Stimulated activated CD4-positive, alpha-beta T cell treated with anti-CD3 and anti-CD28 coated beads, Interleukin-2, amount 100 ng/mL, for 24 hours (primary cell): ENCODE measurements around the gene ZBTB48.
"Not testable (repeated sequence)": the region's sequence is repeated elsewhere in the genome, so short reads cannot be mapped to it uniquely, and the experiment has no call there.

Experiments used
- DNase-seq, 2 donors: peaks; one replicate each; pipeline ENCODE4 v3.0.0-alpha.2; 2020

ZBTB48 gene

GRCh38 chr1:6592865-6593593 is 13.2 kb downstream of the ZBTB48 start:
- DNase-seq, result no peak

GRCh38 chr1:6593810-6594209 is 14.0 kb downstream of the ZBTB48 start:
- DNase-seq, result no peak

GRCh38 chr1:6594977-6595740 is 15.4 kb downstream of the ZBTB48 start:
- DNase-seq, result no peak

- DNase-seq, result no peak
These were observed 16.6 kb downstream of the ZBTB48 start for GRCh38 chr1:6596351-6596750.

- DNase-seq, result no peak
These were observed 17.3 kb downstream of the ZBTB48 start for GRCh38 chr1:6596886-6597776.

DNA sequence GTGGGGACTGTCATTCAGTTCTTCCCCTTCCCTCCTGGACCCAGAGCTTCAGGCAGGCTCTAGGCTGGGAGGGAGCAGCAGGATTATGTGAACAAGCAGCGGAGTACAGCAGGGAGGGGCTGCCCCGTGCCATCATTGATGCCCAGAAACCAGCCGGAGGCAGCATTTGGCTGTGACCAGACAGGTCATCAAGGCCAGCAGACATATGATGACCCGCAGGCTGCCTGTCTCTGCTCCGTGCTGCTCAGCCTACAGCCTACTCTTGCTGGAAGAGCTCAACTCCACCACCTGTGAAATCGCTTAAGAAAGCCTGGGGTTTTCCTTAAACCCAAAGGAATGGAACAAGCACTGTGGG is 18.0 kb downstream of the ZBTB48 start:
- DNase-seq, result no peak

- DNase-seq, result peak; percentile 61 to 63
These were observed 19.6 kb downstream of the ZBTB48 start for GRCh38 chr1:6599141-6599975.

GRCh38 chr1:6599991-6600390 is 20.2 kb downstream of the ZBTB48 start:
- not testable (repeated sequence) for DNase-seq

DNA sequence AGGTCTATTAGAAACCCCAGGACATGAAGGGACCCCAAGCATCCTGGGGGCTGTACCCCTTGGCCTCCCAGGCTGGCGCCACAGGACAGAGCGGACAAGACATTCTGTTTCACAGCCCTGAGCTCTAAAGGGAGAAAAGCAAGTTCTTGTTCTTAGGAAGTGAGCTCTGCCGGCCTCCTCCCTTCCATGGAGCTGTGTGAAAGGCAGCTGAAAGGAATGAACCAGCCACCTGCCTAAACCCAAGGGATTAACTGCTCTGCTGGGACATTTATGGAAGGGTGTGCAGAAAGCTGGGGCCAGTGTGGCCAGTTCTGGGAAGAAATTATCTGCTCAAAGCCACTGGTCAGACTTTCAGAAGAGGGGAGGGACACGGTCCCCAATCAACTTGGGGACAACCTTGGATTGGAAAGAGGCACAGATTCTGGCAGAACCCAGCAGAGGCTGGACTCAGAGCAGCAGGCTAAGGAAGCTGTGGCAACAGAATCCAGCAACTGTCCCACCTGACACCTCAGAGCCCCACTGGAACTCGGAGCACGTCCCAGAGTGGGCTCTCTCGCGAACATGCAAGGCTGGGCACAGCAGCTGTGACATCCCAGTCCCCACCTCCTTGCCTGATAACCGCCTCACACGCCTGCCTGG is 20.7 kb downstream of the ZBTB48 start:
- DNase-seq, result no peak

DNA sequence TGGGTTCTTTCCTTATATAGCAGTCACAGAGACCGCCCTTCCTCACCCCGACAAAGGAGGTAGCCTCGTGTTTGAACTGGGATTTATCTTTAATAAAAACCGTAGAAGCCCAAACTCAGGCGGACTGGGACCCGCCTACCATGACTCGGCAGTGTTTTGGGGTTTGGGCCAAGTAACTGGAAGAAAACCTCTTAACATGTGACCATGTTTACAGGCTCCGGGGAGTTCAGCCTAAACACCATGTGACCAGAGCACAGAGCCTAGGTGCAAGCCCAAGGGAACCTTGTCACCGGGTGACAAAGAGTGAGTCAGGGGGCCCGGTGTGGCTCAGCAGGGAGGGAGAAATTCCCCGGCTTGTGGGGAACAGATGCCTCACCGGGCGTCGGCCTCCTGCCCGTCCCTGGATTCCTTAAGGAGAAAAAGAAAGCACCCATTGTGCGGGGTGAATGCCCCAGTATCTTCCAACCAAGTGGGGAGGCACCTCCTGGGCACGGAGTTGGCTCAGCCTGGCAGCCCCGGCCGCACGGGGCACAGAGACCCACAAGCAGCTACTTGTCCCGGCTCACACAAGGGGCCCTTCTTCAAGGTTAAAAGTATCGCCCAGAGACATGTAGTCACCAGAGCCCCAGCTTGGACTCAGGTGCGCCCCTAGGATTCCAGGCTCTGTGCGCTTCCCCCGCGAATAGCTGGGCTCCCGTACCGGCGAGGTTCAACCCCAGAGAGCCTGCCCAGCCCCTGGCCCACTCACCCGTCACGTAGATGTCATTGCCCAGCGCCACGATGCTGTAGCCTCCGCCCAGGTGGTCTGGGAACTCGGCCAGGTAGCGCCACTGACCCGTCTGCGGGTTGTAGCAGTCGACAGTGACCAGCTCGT is 21.5 kb downstream of the ZBTB48 start:
- DNase-seq, result peak; percentile 82 to 87

GRCh38 chr1:6601923-6602668 is 22.3 kb downstream of the ZBTB48 start:
- DNase-seq, result peak; percentile 28 to 45

GRCh38 chr1:6602669-6603237 is 23.0 kb downstream of the ZBTB48 start, which contains the start of gene KLHL21:
Gene KLHL21 (minus strand): TSS chr1:6602869. CDS start chr1:6602817, 52 bp downstream.
- DNase-seq, result peak; percentile 86 to 90

GRCh38 chr1:6603238-6603914 is 23.6 kb downstream of the ZBTB48 start:
- peak; percentile 58 to 62 for DNase-seq

DNA sequence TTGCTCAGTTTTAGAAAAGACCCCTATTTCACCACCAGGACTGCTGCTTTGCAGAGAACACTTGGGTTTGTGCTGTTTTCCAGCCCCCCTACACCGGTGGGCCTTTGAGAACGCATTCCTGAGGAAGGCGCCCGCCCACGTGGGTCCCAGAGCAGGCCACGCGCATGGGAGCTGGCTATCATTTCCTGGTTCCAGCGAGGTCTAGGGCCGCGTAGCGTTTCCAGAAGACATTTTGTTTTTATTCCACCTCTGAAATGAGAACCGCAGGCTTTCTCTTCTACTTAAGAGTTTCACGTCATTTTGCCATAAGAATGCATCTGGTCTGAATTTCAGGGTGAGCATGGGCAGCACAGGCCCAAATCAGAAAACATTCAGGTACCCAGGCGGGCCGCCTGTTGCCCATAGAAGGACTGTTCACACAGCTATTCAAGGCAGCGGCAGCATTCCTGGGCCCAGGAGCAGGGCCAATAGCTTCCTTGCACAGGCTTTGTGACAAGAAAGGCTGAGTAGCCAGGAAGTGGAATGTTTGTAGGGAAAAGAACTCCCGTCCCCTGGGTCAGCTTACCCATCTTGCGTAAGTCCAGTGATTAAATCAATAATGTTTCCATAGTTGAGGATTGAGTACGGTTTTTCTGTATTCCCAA is 24.2 kb downstream of the ZBTB48 start:
- DNase-seq, result peak in 1 of 2 donors; percentile 46

- DNase-seq, result no peak
These were observed 33.0 kb downstream of the ZBTB48 start for GRCh38 chr1:6612641-6613360.

GRCh38 chr1:6613361-6614018 is 33.7 kb downstream of the ZBTB48 start, which contains the start of gene PHF13:
Gene PHF13 (plus strand): TSS chr1:6613731. CDS start chr1:6614067, 336 bp downstream.
- peak; percentile 100 for DNase-seq
